Loucy (cell line): ENCODE measurements around the gene CHL1.

Source experiments
- CTCF ChIP-seq: fragments of 200-600 bp; sonication (generic); conservative IDR thresholded peaks from 2 replicates; pipeline ENCODE4 v1.5.1; 2014; ENCODE audit warnings: mild to moderate bottlenecking, antibody characterized with exemption, low read length
- EZH2phosphoT487 ChIP-seq: fragments of 200-600 bp; IDR thresholded peaks from 2 replicates; pipeline ENCODE4 v1.6.1; 2018; ENCODE audit warnings: antibody characterized with exemption, mild to moderate bottlenecking, moderate library complexity, borderline replicate concordance

GRCh38 chr3:194001-194400 lies 2.6 kb upstream of the CHL1 start:
- TF ChIP-seq CTCF (no peak), EZH2phosphoT487 (no peak)
